Mesothelial cell of epicardium (in vitro differentiated cells): ENCODE measurements around the gene CNIH3. TPM values are rescaled to one million over a fixed set of nuclear protein-coding genes. Genes with fewer than 3 reads are reported as not detected.

ENCODE experiments used
- DNase-seq, 2 experiments: peaks; one replicate each; pipeline ENCODE4 v3.0.0; 2021; ENCODE audit warnings: low spot score in 2 of 2; ENCODE audit not compliant: unreplicated experiment in 2 of 2
- H3K27ac Mint-ChIP-seq: 2 replicates; pipeline ENCODE4 v1.8.0; 2021; ENCODE audit warnings: mixed read lengths
- H3K27me3 Mint-ChIP-seq: 2 replicates; pipeline ENCODE4 v1.8.0; 2021; ENCODE audit warnings: low read depth, mixed read lengths
- H3K36me3 Mint-ChIP-seq: 2 replicates; pipeline ENCODE4 v1.8.0; 2021; ENCODE audit warnings: mixed read lengths
- H3K4me1 Mint-ChIP-seq: 2 replicates; pipeline ENCODE4 v1.8.0; 2021; ENCODE audit warnings: mixed read lengths
- H3K4me3 Mint-ChIP-seq: 2 replicates; pipeline ENCODE4 v1.8.0; 2021; ENCODE audit warnings: mild to moderate bottlenecking, moderate library complexity, mixed read lengths
- H3K9me3 Mint-ChIP-seq: 2 replicates; pipeline ENCODE4 v1.8.0; 2021; ENCODE audit warnings: mixed read lengths
- CTCF ChIP-seq: fragments of 200-600 bp; sonication (generic); IDR thresholded peaks from one replicate; pipeline ENCODE4 v1.5.0; 2021; ENCODE audit warnings: antibody characterized with exemption; ENCODE audit not compliant: unreplicated experiment
- total RNA-seq: library from RNA; stranded (reverse); gene quantifications from 3 replicates; pipeline ENCODE4 v1.2.1, GENCODE V29; 2021

The CNIH3 gene
- total RNA-seq, 1 donor from 2014 or later: 8.3 TPM

- no peak overlapping the region for H3K4me3 Mint-ChIP-seq
- no peak for TF ChIP-seq CTCF
- H3K9me3 Mint-ChIP-seq: no peaks in the 10 kb centered on the region
- peaks cover 8% of the 10 kb centered on the region for H3K27me3 Mint-ChIP-seq
- DNase-seq: no peak
- peaks cover 32% of the 10 kb centered on the region for H3K4me1 Mint-ChIP-seq
- no peak overlapping the region for H3K27ac Mint-ChIP-seq
- H3K36me3 Mint-ChIP-seq: no peaks in the 10 kb centered on the region
Measured at GRCh38 chr1:224735159-224735558, 119.0 kb downstream of the CNIH3 start.

DNA sequence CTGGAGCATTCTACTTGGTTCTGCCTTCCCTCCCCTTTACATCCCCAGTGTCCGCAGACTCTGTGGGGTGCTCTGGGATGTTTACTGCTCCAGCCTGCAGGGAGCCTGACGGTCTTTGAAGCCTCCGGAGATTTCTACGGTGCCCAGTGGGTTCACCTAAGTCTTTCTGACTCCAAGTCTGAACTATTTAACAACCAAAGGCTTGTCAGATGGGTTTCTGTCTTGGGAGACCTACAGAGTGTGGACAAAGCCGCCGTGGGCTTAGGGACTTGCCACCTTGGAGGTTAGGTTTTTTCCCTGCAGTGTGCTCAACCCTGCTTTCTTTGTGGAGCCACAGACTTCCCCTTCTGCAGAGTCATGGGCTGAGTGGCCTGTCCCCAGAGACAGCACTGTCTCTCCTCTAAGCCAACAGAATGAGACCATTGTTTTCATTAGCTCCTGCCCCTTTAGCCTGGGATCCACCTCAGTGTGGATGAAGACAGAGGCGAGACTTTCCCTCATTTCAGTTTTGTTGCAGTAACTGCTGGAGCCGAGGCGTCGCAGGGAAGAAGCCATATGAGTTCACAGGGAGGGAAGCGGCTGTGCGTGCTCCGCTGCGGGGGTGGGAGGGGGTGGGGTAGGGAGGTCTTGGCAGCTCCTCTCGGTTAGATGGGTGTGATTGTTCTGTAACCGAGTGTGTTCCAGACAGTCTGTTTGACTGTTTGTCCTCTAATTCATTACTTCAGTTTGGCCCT, 120.7 kb downstream of the CNIH3 start:
- Mint-ChIP-seq H3K27ac (no peak overlapping the region), H3K9me3 (no peaks in the 10 kb centered on the region), H3K4me3 (no peak overlapping the region), H3K36me3 (no peaks in the 10 kb centered on the region), H3K27me3 (peaks cover 8% of the 10 kb centered on the region), H3K4me1 (peaks cover 30% of the 10 kb centered on the region)
- DNase-seq: no peak
- TF ChIP-seq CTCF: no peak

- TF ChIP-seq CTCF: no peak
- DNase-seq: no peak
- Mint-ChIP-seq H3K4me3 (no peak overlapping the region), H3K27ac (no peak overlapping the region), H3K27me3 (peaks cover 8% of the 10 kb centered on the region), H3K36me3 (no peaks in the 10 kb centered on the region), H3K4me1 (peaks cover 26% of the 10 kb centered on the region), H3K9me3 (no peaks in the 10 kb centered on the region)
Measured at GRCh38 chr1:224737353-224737727, 121.2 kb downstream of the CNIH3 start.

- TF ChIP-seq CTCF: no peak
- Mint-ChIP-seq H3K4me1 (peaks cover 9% of the 10 kb centered on the region), H3K9me3 (no peaks in the 10 kb centered on the region), H3K27ac (no peak overlapping the region), H3K4me3 (no peak overlapping the region), H3K36me3 (no peaks in the 10 kb centered on the region), H3K27me3 (peaks cover 14% of the 10 kb centered on the region)
- DNase-seq: no peak
Measured at GRCh38 chr1:224739303-224739996, 123.3 kb downstream of the CNIH3 start.

GRCh38 chr1:224739997-224740684, 124.0 kb downstream of the CNIH3 start:
- H3K27ac Mint-ChIP-seq: no peak overlapping the region
- DNase-seq: no peak
- TF ChIP-seq CTCF: no peak
- no peak overlapping the region for H3K4me3 Mint-ChIP-seq
- peaks cover 12% of the 10 kb centered on the region for H3K27me3 Mint-ChIP-seq
- H3K4me1 Mint-ChIP-seq: peaks cover 9% of the 10 kb centered on the region
- H3K36me3 Mint-ChIP-seq: no peaks in the 10 kb centered on the region
- H3K9me3 Mint-ChIP-seq: no peaks in the 10 kb centered on the region
